K562 (cell line): ENCODE data around the gene EIF3K. TPM values are rescaled to one million over a fixed set of nuclear protein-coding genes. Genes with fewer than 3 reads are reported as not detected.

ENCODE experiments used
- MEF2D ChIP-seq: conservative IDR thresholded peaks from 2 replicates; pipeline ENCODE4 v1.6.1; 2016; ENCODE audit warnings: low read depth, missing genetic modification characterization, missing compliant biosample characterization
- NFE2L1 ChIP-seq: fragments of 450-650 bp; IDR thresholded peaks from 2 replicates; pipeline ENCODE4 v1.6.1; 2016; ENCODE audit warnings: missing genetic modification characterization, low read depth, mild to moderate bottlenecking, missing compliant biosample characterization, moderate library complexity, borderline replicate concordance
- PBX2 ChIP-seq, 2 experiments: IDR thresholded peaks in 1 of 2; conservative IDR thresholded peaks in 1 of 2; 2 replicates each; pipeline ENCODE4 v1.6.1; 2016; ENCODE audit warnings: low read depth in 2 of 2, mild to moderate bottlenecking in 1 of 2, missing compliant biosample characterization in 1 of 2, missing genetic modification characterization in 1 of 2, moderate library complexity in 1 of 2
- RBM34 ChIP-seq: fragments of 200-400 bp; formaldehyde crosslinking; IDR thresholded peaks from 2 replicates; pipeline ENCODE4 v1.6.1; 2018; ENCODE audit warnings: low read length, borderline replicate concordance; ENCODE audit not compliant: insufficient read depth
- RUNX1 ChIP-seq: sonication (generic); IDR thresholded peaks from 2 replicates; pipeline ENCODE4 v1.6.1; 2016; ENCODE audit warnings: antibody characterized with exemption, low read depth
- STAT5A ChIP-seq: IDR thresholded peaks from 2 replicates; pipeline ENCODE4 v1.6.1; 2012; ENCODE audit warnings: low read length, inconsistent platforms, borderline replicate concordance
- ZBTB26 ChIP-seq: fragments of 450-650 bp; formaldehyde crosslinking; IDR thresholded peaks from 2 replicates; pipeline ENCODE4 v1.4.0; 2022; ENCODE audit warnings: missing genetic modification characterization
- ZC3H11A ChIP-seq: IDR thresholded peaks from 2 replicates; pipeline ENCODE4 v1.6.1; 2012; ENCODE audit warnings: low read depth, low read length, improper control_type of control experiment
- polyA plus RNA-seq, 8 experiments: library from polyadenylated mRNA; depleted of rRNA in 4 of 8; stranded (reverse) in 5 of 8; unstranded in 3 of 8; fragments of >200 nt; fragmentation: Nextera tagmentation in 2 of 8; fragmentation: Illumina TruSeq in 1 of 8; extraction: Ambion mirVana in 2 of 8; extraction: Trizol in 1 of 8; gene quantifications; 2 replicates each; pipeline versions ENCODE4 v1.2.1 to v1.2.3, GENCODE V29; 2011 to 2014; ENCODE audit warnings: inconsistent platforms in 1 of 8, missing spikeins in 1 of 8
- total RNA-seq, 7 experiments: library from RNA; depleted of rRNA in 6 of 7; stranded (reverse); fragments of >200 nt in 6 of 7; fragmentation: Illumina TruSeq in 2 of 7; extraction: Trizol in 2 of 7; gene quantifications; 2 replicates each; pipeline versions ENCODE4 v1.2.1 to v1.2.3, GENCODE V29; 2011 to 2021; ENCODE audit warnings: low replicate concordance in 1 of 7
- TF ChIP-seq, protein P1 (sequence below): fragments of 250-450 bp; sonication (Bioruptor Pico); IDR thresholded peaks from 2 replicates; pipeline ENCODE4 v1.8.0; 2022; ENCODE audit warnings: moderate library complexity, mild to moderate bottlenecking, inconsistent platforms

Gene EIF3K
- total and polyA plus RNA-seq, 9 of the 15 experiments (the other 6 are each of a cell fraction or from before 2014, with no cell fraction given) = 387 to 1,827 (median 733) TPM

DNA sequence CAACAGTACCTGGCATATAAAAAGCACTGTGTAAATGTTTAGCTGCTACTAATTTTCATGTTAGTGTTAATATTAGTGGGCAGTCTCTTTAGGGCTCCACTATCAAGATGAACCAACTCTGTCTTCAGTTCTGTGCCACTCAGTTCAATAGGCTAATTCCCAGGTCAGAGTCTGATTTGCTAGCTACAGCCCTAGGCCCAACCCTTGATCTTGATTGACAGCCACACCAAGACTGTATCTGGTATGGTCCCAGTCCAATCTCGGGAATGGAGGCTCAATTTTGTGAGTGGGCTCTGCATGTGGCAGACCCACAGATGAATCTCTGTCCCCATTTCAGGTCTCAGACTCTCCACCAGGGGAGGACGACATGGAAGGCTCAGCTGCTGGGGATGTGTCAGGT lies 47.3 kb upstream of the EIF3K start (continued):
- no peak for TF ChIP-seq RUNX1
- TF ChIP-seq, protein P1, sequence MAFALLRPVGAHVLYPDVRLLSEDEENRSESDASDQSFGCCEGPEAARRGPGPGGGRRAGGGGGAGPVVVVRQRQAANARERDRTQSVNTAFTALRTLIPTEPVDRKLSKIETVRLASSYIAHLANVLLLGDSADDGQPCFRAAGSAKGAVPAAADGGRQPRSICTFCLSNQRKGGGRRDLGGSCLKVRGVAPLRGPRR = no peak
- no peak for TF ChIP-seq MEF2D (tag)
- TF ChIP-seq NFE2L1 (tag) = no peak
- no peak for TF ChIP-seq STAT5A
- TF ChIP-seq ZBTB26 (CRISPR knock-in tag) = no peak
- no peak for TF ChIP-seq PBX2 (CRISPR knock-in tag; IDR thresholded peaks at IDR 0.05; ENCODE audit: low read depth)
- peak; percentile 49 for TF ChIP-seq PBX2 (tag; conservative IDR thresholded peaks at IDR 0.05; ENCODE audit: low read depth)
- no peak for TF ChIP-seq ZC3H11A
- no peak for TF ChIP-seq RBM34
- TF ChIP-seq, all 486 proteins: peak for 2
